ENCODE results near the gene CCDC187.

Gene CCDC187

GRCh38 chr9:136311051-136312008, 7.4 kb upstream of the CCDC187 start:
- no peak for DNase-seq (ENCODE audit: low read depth)

DNA sequence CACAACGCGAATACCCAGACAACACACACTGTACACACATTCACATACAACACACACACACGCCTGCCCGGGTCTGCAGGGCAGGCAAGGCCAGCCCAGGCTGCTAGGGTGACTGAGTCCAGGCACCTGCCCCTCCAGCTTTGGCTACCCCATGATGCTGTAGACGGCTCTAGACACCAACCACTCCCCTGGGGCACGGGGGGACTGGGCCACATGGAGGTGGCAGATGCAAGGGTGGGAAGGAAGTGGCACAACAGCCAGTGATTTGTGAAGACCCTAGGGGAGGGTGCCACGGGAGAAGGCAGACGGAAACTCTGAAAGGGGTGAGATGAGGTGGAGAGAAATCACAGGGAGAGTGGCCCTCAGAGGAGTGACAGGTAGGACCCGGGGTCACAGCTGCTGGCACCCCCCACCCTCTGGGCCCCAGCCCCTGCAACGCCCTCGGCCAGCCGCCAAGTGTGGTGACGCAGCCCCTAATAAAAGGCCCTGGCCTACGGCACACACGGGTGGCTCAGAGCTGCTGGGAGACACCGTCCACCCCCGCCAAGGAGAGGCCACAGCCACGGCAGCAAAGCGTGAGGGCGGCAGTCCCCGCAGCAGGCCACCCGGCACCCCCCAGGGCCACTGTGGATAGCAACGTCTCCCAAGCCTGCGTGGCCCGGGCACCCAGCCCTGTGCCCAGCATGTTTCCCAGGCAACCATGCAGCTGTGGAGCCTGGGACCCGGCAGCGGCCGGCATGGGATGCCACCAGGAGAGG, 6.6 kb upstream of the CCDC187 start:
- DNase-seq (ENCODE audit: low read depth) = no peak

GRCh38 chr9:136309806-136310220, 5.9 kb upstream of the CCDC187 start:
- DNase-seq (ENCODE audit: low read depth) = no peak

DNA sequence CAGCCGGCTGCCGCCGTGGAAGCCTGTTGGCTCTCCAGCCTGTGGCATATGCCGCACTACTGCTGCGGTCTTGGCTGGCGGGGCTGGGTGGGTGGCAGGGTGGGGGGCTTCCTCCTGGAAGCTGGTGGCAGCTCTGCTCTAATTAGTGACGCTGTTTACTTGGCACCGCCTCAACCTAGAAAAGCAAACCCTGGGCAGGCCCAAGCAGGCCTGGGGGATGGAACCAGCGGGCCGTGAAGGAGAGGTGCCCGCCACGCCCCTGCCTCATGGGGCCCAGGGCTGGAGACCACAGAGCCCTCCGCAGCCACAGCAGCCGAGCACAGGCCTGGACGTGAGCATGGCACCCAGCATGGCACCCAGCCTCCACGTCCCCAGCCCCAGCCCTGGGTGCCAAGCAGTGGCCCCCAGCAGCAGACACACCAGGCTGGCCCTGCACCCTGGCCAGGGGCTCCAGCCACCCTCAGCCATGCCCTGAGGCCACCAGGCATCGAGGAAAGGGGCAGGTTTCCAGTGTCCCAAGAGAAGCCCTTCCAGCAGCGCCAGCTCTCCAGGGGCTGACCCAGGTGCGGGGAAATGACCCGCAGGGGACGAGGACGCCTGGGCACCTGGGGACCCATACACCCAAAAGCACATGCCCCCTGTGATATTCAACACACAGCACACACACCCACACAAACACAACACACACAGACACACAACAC, 5.4 kb upstream of the CCDC187 start:
- DNase-seq (ENCODE audit: low read depth) = no peak

GRCh38 chr9:136308702-136309053, 4.8 kb upstream of the CCDC187 start:
- DNase-seq (ENCODE audit: low read depth) = no peak

DNA sequence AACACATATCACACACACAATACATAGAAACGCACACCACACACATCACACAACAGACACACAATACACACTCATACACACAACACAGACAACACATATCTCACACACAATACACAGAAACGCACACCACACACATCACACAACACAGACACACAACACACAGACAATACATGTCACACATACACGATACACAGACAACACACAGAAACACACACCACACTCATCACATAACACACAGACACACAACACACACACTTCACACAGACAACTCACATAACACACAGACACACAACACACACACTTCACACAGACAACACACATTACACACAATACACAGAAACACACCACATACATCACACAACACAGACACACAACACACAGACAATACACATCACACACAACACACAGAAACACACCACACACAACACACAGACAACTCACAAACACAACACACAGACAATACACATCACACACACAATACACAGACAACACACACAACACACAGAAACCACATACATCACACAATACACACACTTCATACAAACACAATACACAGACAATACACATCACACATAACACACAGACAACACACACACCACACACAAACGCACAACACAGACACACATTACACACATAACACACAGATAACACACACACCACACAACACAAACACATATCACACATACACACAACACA, 4.3 kb upstream of the CCDC187 start:
- no peak for DNase-seq (ENCODE audit: low read depth)

DNA sequence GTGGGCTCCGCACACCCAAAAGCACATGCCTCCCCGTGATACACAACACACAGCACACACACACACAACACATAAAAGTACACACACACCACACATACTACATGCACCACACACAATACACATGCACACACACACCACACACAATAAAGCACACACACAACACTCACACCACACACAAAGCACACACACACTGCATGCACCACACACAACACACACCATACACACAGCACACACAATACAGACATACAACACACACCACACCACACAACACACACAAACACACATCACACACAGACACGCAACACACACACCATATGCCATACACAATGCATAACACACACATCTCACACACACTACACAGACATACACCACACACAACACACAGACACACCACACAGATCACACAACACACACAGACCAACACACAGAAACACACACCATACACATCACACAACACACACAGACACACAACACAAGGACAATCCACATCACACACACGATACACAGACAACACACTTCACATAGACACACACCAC, 3.4 kb upstream of the CCDC187 start:
- no peak for DNase-seq (ENCODE audit: low read depth)

GRCh38 chr9:136306211-136307208, 2.6 kb upstream of the CCDC187 start:
- no peak for DNase-seq (ENCODE audit: low read depth)

- DNase-seq (ENCODE audit: low read depth) = no peak
Measured at GRCh38 chr9:136305804-136306203, 1.9 kb upstream of the CCDC187 start.

DNA sequence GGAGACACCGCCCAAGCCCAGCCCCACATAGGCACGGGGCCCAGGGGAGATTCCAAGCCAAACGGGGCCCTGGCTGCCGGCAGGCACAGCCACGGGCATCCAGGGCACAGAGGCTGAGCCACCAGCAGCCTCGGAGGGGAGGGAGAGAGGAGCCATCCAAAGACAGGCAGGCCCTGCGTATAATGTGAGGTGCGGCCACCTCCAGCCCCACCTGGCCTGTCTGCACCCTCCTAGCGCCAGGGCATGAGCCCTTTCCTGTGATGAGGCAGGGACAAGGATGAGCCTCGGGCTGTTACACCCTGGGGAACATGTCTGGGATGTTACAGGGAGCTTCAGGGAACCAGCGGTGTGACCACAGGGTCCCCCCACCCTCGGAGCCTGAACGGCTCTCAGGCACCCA, 1.1 kb upstream of the CCDC187 start:
- DNase-seq (ENCODE audit: low read depth) = no peak

DNA sequence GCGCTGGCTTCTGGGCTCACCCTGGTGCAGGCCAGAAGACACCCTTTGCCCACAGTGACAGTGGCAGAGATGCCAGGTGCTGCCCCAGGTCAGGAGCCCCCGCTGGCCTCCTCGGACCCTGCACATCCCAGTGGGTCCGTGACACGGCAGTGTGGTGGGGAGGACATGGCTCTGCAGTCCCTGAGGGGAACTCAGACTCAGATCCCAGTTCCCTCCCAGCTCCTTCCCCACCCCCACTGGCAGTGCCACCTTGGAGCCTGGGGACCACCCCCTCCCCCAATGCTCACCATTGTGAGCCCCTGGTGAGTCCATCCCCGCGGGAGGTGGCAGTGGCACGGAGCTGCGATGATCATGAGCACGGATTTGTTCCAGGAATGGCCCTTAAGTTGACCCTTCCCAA, 562 bp upstream of the CCDC187 start:
- DNase-seq (ENCODE audit: low read depth) = no peak

- DNase-seq (ENCODE audit: low read depth) = no peak
Measured at GRCh38 chr9:136303066-136303824, 649 bp downstream of the CCDC187 start.

- DNase-seq (ENCODE audit: low read depth) = no peak
Measured at GRCh38 chr9:136302527-136302926, 1.4 kb downstream of the CCDC187 start.

DNA sequence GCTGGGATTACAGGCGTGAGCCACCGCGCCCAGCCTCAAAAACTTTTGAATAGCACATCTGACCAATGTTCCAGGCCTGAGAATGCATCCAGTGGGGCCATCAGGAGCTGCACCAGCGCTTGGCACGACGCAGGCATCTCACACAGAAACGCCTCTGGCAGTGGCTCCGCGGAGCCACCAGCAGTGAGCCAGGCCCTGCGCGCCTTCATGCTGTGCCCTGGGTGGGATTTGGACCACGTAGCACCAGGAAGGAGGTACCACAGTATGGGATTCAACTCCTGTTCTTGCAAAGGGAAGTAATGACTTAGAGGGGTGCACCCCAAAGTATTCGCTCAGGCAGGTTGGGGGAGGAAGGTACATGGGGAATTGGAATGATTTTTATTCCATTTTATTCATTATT, 3.0 kb downstream of the CCDC187 start:
- no peak for DNase-seq (ENCODE audit: low read depth)

- DNase-seq (ENCODE audit: low read depth) = no peak
Measured at GRCh38 chr9:136300016-136300545, 3.8 kb downstream of the CCDC187 start.

GRCh38 chr9:136299541-136299940, 4.4 kb downstream of the CCDC187 start:
- DNase-seq (ENCODE audit: low read depth) = no peak

DNA sequence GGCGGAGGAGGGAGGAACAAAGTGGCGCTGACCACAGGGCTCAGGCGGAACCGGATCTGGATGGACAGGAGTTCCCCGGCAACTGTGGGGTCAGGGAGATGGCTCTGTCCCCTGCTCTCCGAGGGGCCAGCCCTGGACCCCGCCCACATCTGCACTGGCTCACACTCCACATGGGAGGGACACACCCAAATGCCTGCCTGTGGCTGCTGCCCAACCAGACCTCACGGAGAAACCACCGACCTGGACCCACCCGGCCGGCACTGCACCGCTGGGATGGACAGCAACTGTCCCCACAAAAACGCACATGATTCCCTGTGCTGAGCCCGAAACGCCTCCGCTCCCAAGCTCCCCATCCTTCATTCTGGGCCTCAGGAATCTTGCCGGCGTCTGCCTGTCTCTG, 4.8 kb downstream of the CCDC187 start:
- DNase-seq (ENCODE audit: low read depth) = no peak

GRCh38 chr9:136297766-136298735, 5.8 kb downstream of the CCDC187 start:
- no peak for DNase-seq (ENCODE audit: low read depth)
